K562 (cell line): ENCODE results near the gene PIN1.
"Not testable (repeated sequence)": the region's sequence is repeated elsewhere in the genome, so short reads cannot be mapped to it uniquely, and the experiment has no call there.

Source experiments
- RBM22 ChIP-seq: fragments of 200-400 bp; formaldehyde crosslinking; IDR thresholded peaks from 2 replicates; pipeline ENCODE4 v1.6.1; 2018; ENCODE audit warnings: low read length, low read depth; ENCODE audit not compliant: poor library complexity, severe bottlenecking
- ZNF431 ChIP-seq: sonication (generic); formaldehyde crosslinking; IDR thresholded peaks from 2 replicates; pipeline ENCODE4 v1.8.0; 2022; ENCODE audit warnings: mild to moderate bottlenecking, missing genetic modification reagents
- TF ChIP-seq, protein P1 (sequence below): fragments of 250-450 bp; sonication (Bioruptor Pico); IDR thresholded peaks from 2 replicates; pipeline ENCODE4 v1.5.0; 2021

DNA sequence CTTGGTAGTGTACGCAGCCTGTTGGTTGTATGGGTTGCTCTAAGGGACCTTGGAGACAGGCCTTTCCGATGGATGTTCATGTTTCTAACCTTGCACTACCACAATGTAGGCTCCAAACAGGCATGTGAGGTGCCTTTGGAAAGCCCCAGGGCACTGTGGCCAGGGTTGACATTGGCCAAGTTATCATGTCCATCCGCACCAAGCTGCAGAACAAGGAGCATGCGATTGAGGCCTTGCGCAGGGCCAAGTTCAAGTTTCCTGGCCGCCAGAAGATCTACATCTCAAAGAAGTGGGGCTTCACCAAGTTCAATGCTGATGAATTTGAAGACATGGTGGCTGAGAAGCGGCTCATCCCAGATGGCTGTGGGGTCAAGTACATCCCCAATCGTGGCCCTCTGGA lies 15.1 kb upstream of the PIN1 start:
- TF ChIP-seq, protein P1, sequence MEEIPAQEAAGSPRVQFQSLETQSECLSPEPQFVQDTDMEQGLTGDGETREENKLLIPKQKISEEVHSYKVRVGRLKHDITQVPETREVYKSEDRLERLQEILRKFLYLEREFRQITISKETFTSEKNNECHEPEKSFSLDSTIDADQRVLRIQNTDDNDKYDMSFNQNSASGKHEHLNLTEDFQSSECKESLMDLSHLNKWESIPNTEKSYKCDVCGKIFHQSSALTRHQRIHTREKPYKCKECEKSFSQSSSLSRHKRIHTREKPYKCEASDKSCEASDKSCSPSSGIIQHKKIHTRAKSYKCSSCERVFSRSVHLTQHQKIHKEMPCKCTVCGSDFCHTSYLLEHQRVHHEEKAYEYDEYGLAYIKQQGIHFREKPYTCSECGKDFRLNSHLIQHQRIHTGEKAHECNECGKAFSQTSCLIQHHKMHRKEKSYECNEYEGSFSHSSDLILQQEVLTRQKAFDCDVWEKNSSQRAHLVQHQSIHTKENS, result not testable (repeated sequence)
- TF ChIP-seq RBM22; ZNF431 (CRISPR knock-in tag): not testable (repeated sequence)
